Fibroblast of lung (primary cell): ENCODE measurements around the gene MSI2.

Experiments used
- CTCF ChIP-seq, 2 donors: IDR thresholded peaks in 1 of 2; conservative IDR thresholded peaks in 1 of 2; 1 replicate in 1 of 2; 2 replicates in 1 of 2; pipeline ENCODE4 v1.5.1; 2011 to 2012; ENCODE audit warnings: low read length in 2 of 2, control low read depth in 1 of 2, inconsistent platforms in 1 of 2, low read depth in 1 of 2, mild to moderate bottlenecking in 1 of 2
- EZH2 ChIP-seq: IDR thresholded peaks from 2 replicates; pipeline ENCODE4 v1.5.1; 2012; ENCODE audit warnings: low read length, control low read depth, mild to moderate bottlenecking; ENCODE audit errors: missing control alignments

DNA sequence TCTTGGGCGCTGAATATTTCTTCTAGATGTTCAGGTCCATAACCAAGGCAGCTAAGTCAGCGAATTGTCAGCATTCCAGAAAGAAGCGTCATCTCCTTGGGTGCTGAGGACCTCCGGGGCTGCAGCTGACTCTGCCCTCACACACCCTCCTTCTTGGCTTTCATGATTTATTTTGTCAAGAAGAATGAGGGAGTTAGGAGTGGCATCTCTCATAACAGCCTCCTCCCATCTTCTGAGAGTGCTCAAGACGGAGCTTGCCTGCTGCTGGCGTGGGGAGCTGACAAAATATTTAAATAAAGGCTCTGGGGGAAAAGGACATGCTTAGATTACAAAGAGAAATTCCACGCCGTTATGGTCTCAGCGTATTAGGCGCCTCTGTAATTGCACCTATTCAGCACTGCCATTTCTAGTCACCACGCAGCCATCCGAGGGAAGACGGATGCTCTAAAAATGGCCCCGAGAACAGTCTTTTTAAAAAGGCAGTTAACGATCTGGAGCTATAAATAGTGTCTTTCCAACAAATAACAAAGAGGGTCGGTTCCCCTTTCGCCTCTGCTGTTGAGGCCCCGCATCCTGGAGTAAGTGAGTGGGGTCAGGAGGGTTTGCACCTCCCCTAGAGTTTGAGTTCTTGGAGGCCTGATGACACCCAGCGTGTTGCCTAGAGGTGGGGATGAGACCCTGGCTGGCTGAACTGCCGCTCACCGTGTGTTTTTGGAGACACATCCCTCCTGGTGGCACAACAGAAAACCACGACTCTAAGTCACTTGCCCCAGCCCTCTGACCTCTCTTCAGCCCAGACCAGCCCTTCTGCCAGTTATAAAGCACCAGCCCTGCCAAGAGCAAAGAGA is 301.7 kb downstream of the MSI2 start:
- TF ChIP-seq CTCF (conservative IDR thresholded peaks at IDR 0.05 in 1 of 2, IDR thresholded peaks at IDR 0.05 in 1 of 2; ENCODE audit: low read depth in 1 of 2, low read length in 2 of 2) (no peak), EZH2 (no peak)
